Smooth muscle cell (in vitro differentiated cells): ENCODE results near the gene PYDC1. TPM values are rescaled to one million over a fixed set of nuclear protein-coding genes. Genes with fewer than 3 reads are reported as not detected.

Experiments
- DNase-seq: peaks from one replicate; lab custom pipeline; 2025; ENCODE audit not compliant: unreplicated experiment; lab: John Stamatoyannopoulos, UW
- H2AFZ ChIP-seq: fragments of 200-600 bp; sonication (generic); 2 replicates; pipeline ENCODE4 v1.6.0; 2016; ENCODE audit warnings: antibody characterized with exemption, low read depth, mild to moderate bottlenecking
- H3F3A ChIP-seq: fragments of 200-600 bp; sonication (generic); 2 replicates; pipeline ENCODE4 v1.6.0; 2017; ENCODE audit warnings: antibody characterized with exemption, low read depth
- H3K27ac ChIP-seq: fragments of 200-600 bp; sonication (generic); 2 replicates; pipeline ENCODE4 v1.5.1; 2016; ENCODE audit warnings: low read depth, mild to moderate bottlenecking
- H3K27me3 ChIP-seq: fragments of 200-600 bp; sonication (generic); 2 replicates; pipeline ENCODE4 v1.6.1; 2016; ENCODE audit warnings: low read depth, mild to moderate bottlenecking
- H3K36me3 ChIP-seq: fragments of 200-600 bp; sonication (generic); 2 replicates; pipeline ENCODE4 v1.5.1; 2016; ENCODE audit warnings: low read depth
- H3K4me1 ChIP-seq: fragments of 200-600 bp; sonication (generic); 2 replicates; pipeline ENCODE4 v1.5.1; 2016; ENCODE audit warnings: low read depth
- H3K4me2 ChIP-seq: fragments of 200-600 bp; sonication (generic); 2 replicates; pipeline ENCODE4 v1.6.0; 2016; ENCODE audit warnings: mild to moderate bottlenecking
- H3K4me3 ChIP-seq: fragments of 200-600 bp; sonication (generic); 2 replicates; pipeline ENCODE4 v1.5.1; 2016; ENCODE audit warnings: mild to moderate bottlenecking
- H3K79me2 ChIP-seq: fragments of 200-600 bp; sonication (generic); 2 replicates; pipeline ENCODE4 v1.6.0; 2016; ENCODE audit warnings: low read depth, mild to moderate bottlenecking
- H3K9ac ChIP-seq: fragments of 200-600 bp; sonication (generic); 2 replicates; pipeline ENCODE4 v1.6.0; 2016; ENCODE audit warnings: low read depth
- H3K9me3 ChIP-seq: fragments of 200-600 bp; sonication (generic); replicated peaks from 2 replicates; pipeline ENCODE4 v1.5.1; 2016; ENCODE audit warnings: low read depth
- H4K20me1 ChIP-seq: fragments of 200-600 bp; sonication (generic); 2 replicates; pipeline ENCODE4 v1.6.0; 2016; ENCODE audit warnings: low read depth
- CTCF ChIP-seq: fragments of 200-600 bp; sonication (generic); IDR thresholded peaks from 2 replicates; pipeline ENCODE4 v1.5.1; 2017; ENCODE audit warnings: borderline replicate concordance, mild to moderate bottlenecking, antibody characterized with exemption; ENCODE audit not compliant: insufficient read depth, poor library complexity, severe bottlenecking
- WGBS: methylation state at CpG from one replicate; pipeline ENCODE4 v1.1.7; 2016; ENCODE audit warnings: low lambda C conversion rate; 5-methylcytosine and 5-hydroxymethylcytosine counted together
- polyA plus RNA-seq: library from polyadenylated mRNA; unstranded; fragments of >200 nt; fragmentation: Nextera tagmentation; extraction: Ambion mirVana; gene quantifications from 2 replicates; pipeline ENCODE4 v1.2.1, GENCODE V29; 2016
- total RNA-seq: library from RNA; depleted of rRNA; stranded (reverse); fragments of >200 nt; gene quantifications from 2 replicates; pipeline ENCODE4 v1.2.3, GENCODE V29; 2014

Gene PYDC1
- total and polyA plus RNA-seq, 2 experiments from 2014 or later = 1.1 TPM; not detected in 1

- peaks cover 23% of the 10 kb centered on the region for H3K4me1 ChIP-seq
- peaks cover 100% of the 10 kb centered on the region for H4K20me1 ChIP-seq
- no peak overlapping the region for H3K4me3 ChIP-seq
- H3K9ac ChIP-seq = no peak overlapping the region
- TF ChIP-seq CTCF = no peak
- no peak overlapping the region for H2AFZ ChIP-seq
- no peaks in the 10 kb centered on the region for H3K9me3 ChIP-seq
- peaks cover 59% of the 10 kb centered on the region for H3K36me3 ChIP-seq
- peaks cover 60% of the 10 kb centered on the region for H3F3A ChIP-seq
- peaks cover 98% of the 10 kb centered on the region for H3K79me2 ChIP-seq
- WGBS = 95% methylated on average over 5 of the region's 5 CpGs
- no peak for DNase-seq
- H3K4me2 ChIP-seq = no peak overlapping the region
- peak overlapping the region; percentile 30 for H3K27ac ChIP-seq
- no peaks in the 10 kb centered on the region for H3K27me3 ChIP-seq
Measured at GRCh38 chr16:31185339-31185738, 31.6 kb downstream of the PYDC1 start.

DNA sequence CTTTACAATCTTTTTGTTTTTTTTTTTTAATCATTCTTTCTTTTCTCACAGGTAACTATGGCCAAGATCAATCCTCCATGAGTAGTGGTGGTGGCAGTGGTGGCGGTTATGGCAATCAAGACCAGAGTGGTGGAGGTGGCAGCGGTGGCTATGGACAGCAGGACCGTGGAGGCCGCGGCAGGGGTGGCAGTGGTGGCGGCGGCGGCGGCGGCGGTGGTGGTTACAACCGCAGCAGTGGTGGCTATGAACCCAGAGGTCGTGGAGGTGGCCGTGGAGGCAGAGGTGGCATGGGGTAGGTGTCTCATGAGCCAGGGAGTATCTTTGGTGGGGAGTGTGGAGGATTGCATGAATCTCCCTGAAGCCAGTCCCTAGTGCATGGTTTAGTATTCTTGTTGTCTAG, 32.0 kb downstream of the PYDC1 start:
- Histone ChIP-seq H3K79me2 (peaks cover 98% of the 10 kb centered on the region), H3F3A (peaks cover 56% of the 10 kb centered on the region), H4K20me1 (peaks cover 98% of the 10 kb centered on the region), H2AFZ (no peak overlapping the region), H3K4me2 (no peak overlapping the region), H3K27ac (no peak overlapping the region), H3K36me3 (peaks cover 56% of the 10 kb centered on the region), H3K9ac (no peak overlapping the region), H3K9me3 (no peaks in the 10 kb centered on the region), H3K27me3 (no peaks in the 10 kb centered on the region), H3K4me3 (no peak overlapping the region), H3K4me1 (peaks cover 23% of the 10 kb centered on the region)
- TF ChIP-seq CTCF = no peak
- 97% methylated on average over 14 of the region's 14 CpGs for WGBS
- DNase-seq = no peak

- peaks cover 28% of the 10 kb centered on the region for H3K4me1 ChIP-seq
- H3F3A ChIP-seq = peaks cover 44% of the 10 kb centered on the region
- no peaks in the 10 kb centered on the region for H3K27me3 ChIP-seq
- peaks cover 87% of the 10 kb centered on the region for H4K20me1 ChIP-seq
- H3K9ac ChIP-seq = no peak overlapping the region
- peaks cover 90% of the 10 kb centered on the region for H3K79me2 ChIP-seq
- no peak overlapping the region for H2AFZ ChIP-seq
- H3K4me3 ChIP-seq = no peak overlapping the region
- DNase-seq = no peak
- TF ChIP-seq CTCF = no peak
- 96% methylated on average over 10 of the region's 10 CpGs for WGBS
- peaks cover 44% of the 10 kb centered on the region for H3K36me3 ChIP-seq
- peak overlapping the region; percentile 21 for H3K27ac ChIP-seq
- H3K4me2 ChIP-seq = peak overlapping the region; percentile 100
- H3K9me3 ChIP-seq = no peaks in the 10 kb centered on the region
Measured at GRCh38 chr16:31183432-31184428, 33.2 kb downstream of the PYDC1 start.
